Measurements from ENCODE around the gene SURF1. TPM values are rescaled to one million over a fixed set of nuclear protein-coding genes. Genes with fewer than 3 reads are reported as not detected.
"Not testable (repeated sequence)": the region's sequence is repeated elsewhere in the genome, so short reads cannot be mapped to it uniquely, and the experiment has no call there.

The SURF1 gene
- total RNA-seq, 1 donor from 2014 or later = 43.9 TPM

- ATAC-seq (no peak), DNase-seq (no peak)
- H3K4me1 ChIP-seq = no peaks in the 10 kb centered on the region
- H3K9me3 ChIP-seq = no peaks in the 10 kb centered on the region
- no peak overlapping the region for H3K4me3 ChIP-seq
- no peak overlapping the region for H3K27ac ChIP-seq
- H3K36me3 ChIP-seq = no peaks in the 10 kb centered on the region
- TF ChIP-seq CTCF (IDR thresholded peaks at IDR 0.05) = no peak
- peaks cover 16% of the 10 kb centered on the region for H3K27me3 ChIP-seq
- intact Hi-C loops (cut with DNase I) = no loop called here
Observed at GRCh38 chr9:133393399-133393798, 37.1 kb upstream of the SURF1 start.

- H3K9me3 ChIP-seq; H3K4me3 ChIP-seq; ATAC-seq; intact Hi-C loops (cut with DNase I); H3K27ac ChIP-seq; DNase-seq; H3K36me3 ChIP-seq; H3K4me1 ChIP-seq: not testable (repeated sequence)
- peaks cover 16% of the 10 kb centered on the region for H3K27me3 ChIP-seq
Observed at GRCh38 chr9:133392308-133392707, 36.0 kb upstream of the SURF1 start.

GRCh38 chr9:133391449-133391848 lies 35.2 kb upstream of the SURF1 start:
- intact Hi-C loops (cut with DNase I); H3K4me1 ChIP-seq; H3K36me3 ChIP-seq; H3K4me3 ChIP-seq; ATAC-seq; H3K27ac ChIP-seq; H3K9me3 ChIP-seq; DNase-seq: not testable (repeated sequence)
- peaks cover 16% of the 10 kb centered on the region for H3K27me3 ChIP-seq

- no peak for ATAC-seq
- TF ChIP-seq CTCF (IDR thresholded peaks at IDR 0.05) = no peak
- Histone ChIP-seq H3K36me3 (no peaks in the 10 kb centered on the region), H3K9me3 (no peaks in the 10 kb centered on the region), H3K27ac (no peak overlapping the region), H3K27me3 (peaks cover 16% of the 10 kb centered on the region), H3K4me3 (no peak overlapping the region), H3K4me1 (no peaks in the 10 kb centered on the region)
- intact Hi-C loops (cut with DNase I) = no loop called here
- DNase-seq = no peak
Observed at GRCh38 chr9:133390713-133391112, 34.4 kb upstream of the SURF1 start.

- H3K27ac ChIP-seq = no peak overlapping the region
- intact Hi-C loops (cut with DNase I) = no loop called here
- H3K4me3 ChIP-seq = no peak overlapping the region
- DNase-seq = no peak
- peaks cover 6% of the 10 kb centered on the region for H3K27me3 ChIP-seq
- H3K36me3 ChIP-seq = no peaks in the 10 kb centered on the region
- no peak for ATAC-seq
- no peaks in the 10 kb centered on the region for H3K4me1 ChIP-seq
- H3K9me3 ChIP-seq = no peaks in the 10 kb centered on the region
- no peak for TF ChIP-seq CTCF (IDR thresholded peaks at IDR 0.05)
Observed at GRCh38 chr9:133389562-133389961, 33.3 kb upstream of the SURF1 start.

GRCh38 chr9:133389025-133389557 lies 32.8 kb upstream of the SURF1 start:
- Histone ChIP-seq H3K4me3 (no peak overlapping the region), H3K27me3 (peaks cover 5% of the 10 kb centered on the region), H3K4me1 (no peaks in the 10 kb centered on the region), H3K27ac (no peak overlapping the region), H3K9me3 (no peaks in the 10 kb centered on the region), H3K36me3 (no peaks in the 10 kb centered on the region)
- DNase-seq = no peak
- intact Hi-C loops (cut with DNase I) = no loop called here
- ATAC-seq = no peak
- no peak for TF ChIP-seq CTCF (IDR thresholded peaks at IDR 0.05)

GRCh38 chr9:133387680-133388079 lies 31.4 kb upstream of the SURF1 start:
- DNase-seq = no peak
- H3K27ac ChIP-seq = no peak overlapping the region
- no peaks in the 10 kb centered on the region for H3K9me3 ChIP-seq
- no peaks in the 10 kb centered on the region for H3K36me3 ChIP-seq
- no peak for TF ChIP-seq CTCF (IDR thresholded peaks at IDR 0.05)
- no peaks in the 10 kb centered on the region for H3K4me1 ChIP-seq
- H3K4me3 ChIP-seq = no peak overlapping the region
- H3K27me3 ChIP-seq = no peaks in the 10 kb centered on the region
- ATAC-seq = no peak
- intact Hi-C loops (cut with DNase I) = no loop called here
